Cardiac fibroblast (primary cell): ENCODE results near the gene EP300.

Source experiments
- DNase-seq, 2 donors: peaks; one replicate each; pipeline versions ENCODE4 v3.0.0 to v3.0.0-alpha.2; 2010; ENCODE audit warnings: low read depth in 2 of 2
- H3K4me3 ChIP-seq, 2 donors: replicated peaks in 1 of 2; 1 replicate in 1 of 2; 2 replicates in 1 of 2; pipeline ENCODE4 v1.5.1; 2011; ENCODE audit warnings: low read depth in 2 of 2, low read length in 2 of 2, mild to moderate bottlenecking in 2 of 2, moderate library complexity in 1 of 2
- CTCF ChIP-seq: IDR thresholded peaks from one replicate; pipeline ENCODE4 v1.5.1; 2011; ENCODE audit warnings: low read depth, mild to moderate bottlenecking, low read length, inconsistent platforms

EP300 gene

GRCh38 chr22:41074466-41074865 lies 17.9 kb upstream of the EP300 start:
- TF ChIP-seq CTCF, result no peak
- no peak overlapping the region for H3K4me3 ChIP-seq
- no peak for DNase-seq

GRCh38 chr22:41074941-41075710 lies 17.3 kb upstream of the EP300 start:
- no peak for TF ChIP-seq CTCF
- DNase-seq, result no peak
- H3K4me3 ChIP-seq, result no peak overlapping the region

GRCh38 chr22:41075946-41076345 lies 16.4 kb upstream of the EP300 start:
- no peak for TF ChIP-seq CTCF
- no peak overlapping the region for H3K4me3 ChIP-seq
- DNase-seq, result peak in 1 of 2 donors; percentile 28

- DNase-seq, result no peak
- no peak for TF ChIP-seq CTCF
- H3K4me3 ChIP-seq, result no peak overlapping the region
Measured at GRCh38 chr22:41076857-41077256, 15.5 kb upstream of the EP300 start.

GRCh38 chr22:41078931-41079330 lies 13.5 kb upstream of the EP300 start:
- no peak for DNase-seq
- H3K4me3 ChIP-seq, result no peak overlapping the region
- no peak for TF ChIP-seq CTCF

- no peak for DNase-seq
- no peak overlapping the region for H3K4me3 ChIP-seq
- no peak for TF ChIP-seq CTCF
Measured at GRCh38 chr22:41085842-41086241, 6.5 kb upstream of the EP300 start.
